ENCODE measurements around the gene EFCAB8.

GRCh38 chr20:32861446-32861845, 2.7 kb downstream of the EFCAB8 start:
- TF ChIP-seq POLR2A (IDR thresholded peaks at IDR 0.05; ENCODE audit: low read length) = no peak
- TF ChIP-seq GATA1 (IDR thresholded peaks at IDR 0.05; ENCODE audit: low read depth, low read length) = no peak

Measured in erythroblast (primary cell).